PC-9 (cell line): ENCODE data around the gene GBA2. TPM values are rescaled to one million over a fixed set of nuclear protein-coding genes. Genes with fewer than 3 reads are reported as not detected.
A peak's percentile ranks its signal among the peaks of the same experiment; 100 is the strongest.

ENCODE experiments used
- BruUV-seq: library from RNA; stranded (reverse); fragments of 400-500 nt; replicated peaks from 2 replicates; lab custom pipeline; 2021; lab: Mats Ljungman, UMichigan
- CTCF ChIA-PET: fragments of 300-600 bp; sonication (Branson Sonifier 250); formaldehyde crosslinking; loops from one replicate; lab custom pipeline; 2022; ENCODE audit warnings: antibody characterized with exemption; lab: Charles Lee
- POLR2A ChIA-PET: fragments of 300-600 bp; sonication (Branson Sonifier 250); formaldehyde crosslinking; loops from one replicate; lab custom pipeline; 2022; ENCODE audit warnings: antibody characterized with exemption; ENCODE audit not compliant: unreplicated experiment; lab: Charles Lee
- DNase-seq, 2 experiments: peaks; one replicate each; pipeline versions ENCODE4 v3.0.0 to v3.0.0-alpha.2; 2015 to 2022; ENCODE audit warnings: mixed read lengths in 1 of 2
- H2AFZ ChIP-seq: fragments of 200-600 bp; sonication (generic); 2 replicates; pipeline ENCODE4 v1.8.1; 2017; ENCODE audit warnings: antibody characterized with exemption
- H3F3A ChIP-seq: fragments of 200-600 bp; sonication (generic); 2 replicates; pipeline ENCODE4 v1.8.1; 2017; ENCODE audit warnings: antibody characterized with exemption, mild to moderate bottlenecking, low read depth; ENCODE audit not compliant: insufficient read depth
- H3K27ac ChIP-seq: fragments of 200-600 bp; sonication (generic); 2 replicates; pipeline ENCODE4 v1.6.1; 2016; ENCODE audit warnings: mixed run types
- H3K27me3 ChIP-seq: fragments of 200-600 bp; sonication (generic); 2 replicates; pipeline ENCODE4 v1.6.1; 2016; ENCODE audit warnings: low read depth, mixed run types; ENCODE audit not compliant: insufficient read depth
- H3K36me3 ChIP-seq: fragments of 200-600 bp; sonication (generic); 2 replicates; pipeline ENCODE4 v1.6.1; 2016; ENCODE audit warnings: low read depth, mixed run types
- H3K4me1 ChIP-seq: fragments of 200-600 bp; sonication (generic); replicated peaks from 2 replicates; pipeline ENCODE4 v1.6.1; 2016; ENCODE audit warnings: mixed run types; ENCODE audit not compliant: insufficient read depth
- H3K4me2 ChIP-seq: fragments of 200-600 bp; sonication (generic); 2 replicates; pipeline ENCODE4 v1.6.1; 2017; ENCODE audit warnings: mixed run types
- H3K4me3 ChIP-seq: fragments of 200-600 bp; sonication (generic); 2 replicates; pipeline ENCODE4 v1.6.1; 2016; ENCODE audit warnings: mixed run types
- H3K79me2 ChIP-seq: fragments of 200-600 bp; sonication (generic); 2 replicates; pipeline ENCODE4 v1.6.1; 2017; ENCODE audit warnings: low read depth, mixed run types
- H3K9me2 ChIP-seq: fragments of 200-600 bp; sonication (generic); 2 replicates; pipeline ENCODE4 v1.8.1; 2017; ENCODE audit warnings: mild to moderate bottlenecking; ENCODE audit not compliant: insufficient read depth
- H3K9me3 ChIP-seq: fragments of 200-600 bp; sonication (generic); 2 replicates; pipeline ENCODE4 v1.8.1; 2016; ENCODE audit warnings: low read depth; ENCODE audit not compliant: insufficient read depth
- H4K20me1 ChIP-seq: fragments of 200-600 bp; sonication (generic); 2 replicates; pipeline ENCODE4 v1.8.1; 2017; ENCODE audit not compliant: insufficient read depth
- EZH2 ChIP-seq: fragments of 200-600 bp; sonication (generic); IDR thresholded peaks from 2 replicates; pipeline ENCODE4 v1.8.0; 2017; ENCODE audit warnings: antibody characterized with exemption, low read depth
- intact Hi-C: fragments of 100-400 bp; cut with micrococcal nuclease; formaldehyde crosslinking; loops from one replicate; pipeline ENCODE4 v1.10.0; 2022; ENCODE audit not compliant: unreplicated experiment
- total RNA-seq: library from RNA; stranded (reverse); gene quantifications from 2 replicates; pipeline ENCODE4 v1.2.3, GENCODE V29; 2021
- TF ChIP-seq, protein P1 (sequence below): fragments of 200-600 bp; sonication (generic); conservative IDR thresholded peaks from 2 replicates; pipeline ENCODE4 v1.6.1; 2017; ENCODE audit warnings: mixed run types, antibody characterized with exemption, mild to moderate bottlenecking, moderate library complexity

Gene GBA2
- total RNA-seq, 1 experiment from 2014 or later = 29.6 TPM

DNA sequence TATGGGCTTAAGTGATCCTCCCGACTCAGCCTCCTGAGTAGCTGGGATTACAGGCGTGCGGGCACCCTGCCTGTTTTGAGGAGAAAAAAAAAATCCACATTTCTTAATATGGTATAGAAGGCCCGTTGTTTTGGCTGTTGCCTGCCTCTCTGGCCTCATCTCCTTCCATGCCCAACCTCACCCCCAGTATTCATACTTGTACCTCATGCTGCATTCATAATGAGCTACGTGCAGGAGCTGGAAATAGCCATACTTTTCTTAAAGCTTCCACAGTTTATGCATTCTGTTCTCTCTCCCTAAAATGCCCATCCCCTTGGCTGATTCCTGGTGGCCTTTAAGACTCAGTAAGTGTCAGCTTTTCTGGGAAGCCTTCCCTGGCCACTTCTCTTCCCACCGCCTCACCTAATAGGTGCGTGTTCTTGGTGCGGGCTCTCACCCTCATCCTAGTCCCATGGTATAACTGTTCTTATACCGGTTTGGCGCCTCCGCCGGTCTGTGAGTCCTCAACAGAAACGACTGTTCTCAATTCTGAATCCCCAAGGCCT is 57.2 kb downstream of the GBA2 start:
- Histone ChIP-seq H3K27ac (no peak overlapping the region), H3K36me3 (no peaks in the 10 kb centered on the region), H3K79me2 (no peaks in the 10 kb centered on the region), H3K9me2 (no peaks in the 10 kb centered on the region), H3K4me1 (peaks cover 21% of the 10 kb centered on the region), H3K27me3 (no peaks in the 10 kb centered on the region), H3K9me3 (no peaks in the 10 kb centered on the region), H3K4me3 (no peak overlapping the region; the same call in 1 of the 2 replicates), H3F3A (peaks cover 14% of the 10 kb centered on the region; the same call in 1 of the 2 replicates), H3K4me2 (peak overlapping the region; percentile 74), H4K20me1 (no peaks in the 10 kb centered on the region), H2AFZ (no peak overlapping the region)
- ChIA-PET CTCF (no interaction called here), POLR2A (interaction anchor here (0.9 kb wide), 1 partner anchor 30 kb away, joined by 9 read pairs; no protein-coding TSS in a partner anchor)
- BruUV-seq = no TSS peak
- DNase-seq = no peak
- no peak for TF ChIP-seq EZH2
- TF ChIP-seq, protein P1, sequence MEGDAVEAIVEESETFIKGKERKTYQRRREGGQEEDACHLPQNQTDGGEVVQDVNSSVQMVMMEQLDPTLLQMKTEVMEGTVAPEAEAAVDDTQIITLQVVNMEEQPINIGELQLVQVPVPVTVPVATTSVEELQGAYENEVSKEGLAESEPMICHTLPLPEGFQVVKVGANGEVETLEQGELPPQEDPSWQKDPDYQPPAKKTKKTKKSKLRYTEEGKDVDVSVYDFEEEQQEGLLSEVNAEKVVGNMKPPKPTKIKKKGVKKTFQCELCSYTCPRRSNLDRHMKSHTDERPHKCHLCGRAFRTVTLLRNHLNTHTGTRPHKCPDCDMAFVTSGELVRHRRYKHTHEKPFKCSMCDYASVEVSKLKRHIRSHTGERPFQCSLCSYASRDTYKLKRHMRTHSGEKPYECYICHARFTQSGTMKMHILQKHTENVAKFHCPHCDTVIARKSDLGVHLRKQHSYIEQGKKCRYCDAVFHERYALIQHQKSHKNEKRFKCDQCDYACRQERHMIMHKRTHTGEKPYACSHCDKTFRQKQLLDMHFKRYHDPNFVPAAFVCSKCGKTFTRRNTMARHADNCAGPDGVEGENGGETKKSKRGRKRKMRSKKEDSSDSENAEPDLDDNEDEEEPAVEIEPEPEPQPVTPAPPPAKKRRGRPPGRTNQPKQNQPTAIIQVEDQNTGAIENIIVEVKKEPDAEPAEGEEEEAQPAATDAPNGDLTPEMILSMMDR = no peak
- intact Hi-C loops = no loop called here

DNA sequence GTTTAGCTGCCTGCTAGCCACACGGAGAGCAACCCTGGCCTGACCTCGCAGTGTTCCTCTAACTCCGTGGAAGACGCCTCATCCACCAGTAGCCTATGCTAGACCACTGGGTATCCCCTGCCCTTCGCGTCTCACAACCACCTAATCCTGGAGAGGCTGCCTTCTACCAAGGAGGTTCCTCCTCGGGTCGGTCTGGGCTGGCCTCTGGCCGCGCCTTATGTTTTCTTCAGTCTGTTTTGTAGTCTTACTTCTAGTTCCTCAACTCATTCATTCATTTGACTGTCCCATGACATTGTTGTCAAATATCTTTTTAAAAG is 57.7 kb downstream of the GBA2 start:
- BruUV-seq = no TSS peak
- Histone ChIP-seq H3K4me3 (peak overlapping the region; percentile 77), H3K36me3 (no peaks in the 10 kb centered on the region), H3K9me3 (no peaks in the 10 kb centered on the region), H3K4me2 (peak overlapping the region; percentile 74), H3F3A (peaks cover 14% of the 10 kb centered on the region; the same call in 1 of the 2 replicates), H3K79me2 (no peaks in the 10 kb centered on the region), H3K27ac (no peak overlapping the region), H2AFZ (peak overlapping the region; percentile 92), H3K27me3 (no peaks in the 10 kb centered on the region), H4K20me1 (no peaks in the 10 kb centered on the region), H3K4me1 (peaks cover 21% of the 10 kb centered on the region), H3K9me2 (no peaks in the 10 kb centered on the region)
- DNase-seq = no peak
- TF ChIP-seq, protein P1 = no peak
- TF ChIP-seq EZH2 = no peak
- intact Hi-C loops = no loop called here
- CTCF ChIA-PET = interaction anchor here (1.4 kb wide), 1 partner anchor 18 kb away, joined by 6 read pairs; the partner anchor contains the start of gene CA9
- POLR2A ChIA-PET = interaction anchor here (0.7 to 0.9 kb wide), 2 partner anchors 30 to 1212 kb away, joined by 3 to 9 read pairs; no protein-coding TSS in a partner anchor

DNA sequence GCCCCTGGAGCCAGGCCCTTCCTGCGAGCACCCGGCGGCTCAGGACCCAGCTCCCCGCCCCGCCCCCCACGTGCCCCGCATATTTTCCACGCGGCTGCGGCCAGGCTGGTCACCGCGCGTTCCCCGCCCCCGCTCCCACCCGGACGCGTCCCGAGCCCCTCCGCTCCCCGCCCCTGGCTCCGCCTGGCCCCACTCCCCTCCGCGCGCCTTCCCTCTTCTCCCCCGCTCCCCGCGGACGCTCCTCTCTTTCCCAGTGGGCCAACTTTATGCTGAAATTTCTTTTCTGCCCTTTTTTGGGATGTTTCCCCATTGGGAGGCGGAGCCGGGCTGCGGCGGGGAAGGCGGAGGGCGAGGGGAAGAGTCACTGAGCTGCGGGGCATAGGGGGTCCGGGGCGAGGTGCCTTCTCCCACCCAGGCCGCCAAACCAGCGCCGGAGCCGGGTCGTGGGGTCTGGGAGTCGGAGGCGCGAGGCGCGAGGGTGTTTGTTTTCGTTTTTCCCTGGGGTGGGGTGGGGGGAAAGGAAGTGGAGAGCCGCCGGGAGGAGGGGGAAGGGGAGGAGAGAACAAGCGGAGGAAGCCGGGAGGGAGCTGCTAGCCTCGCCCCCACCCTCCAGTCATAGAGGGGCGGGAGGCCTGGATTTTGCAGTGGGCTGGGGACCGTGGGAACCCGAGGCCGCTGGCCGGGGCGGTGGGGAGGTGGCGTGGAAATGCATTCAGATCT is 58.3 kb downstream of the GBA2 start:
- no peak for TF ChIP-seq EZH2
- TF ChIP-seq, protein P1 = no peak
- peak overlapping the region; percentile 32; the same call in 1 of the 2 replicates for H3K27ac ChIP-seq
- peak overlapping the region; percentile 74 for H3K4me2 ChIP-seq
- peak overlapping the region; percentile 77 for H3K4me3 ChIP-seq
- DNase-seq = peak in 1 of 2 experiments; percentile 38
- H3F3A ChIP-seq = peaks cover 14% of the 10 kb centered on the region; the same call in 1 of the 2 replicates
- no peaks in the 10 kb centered on the region for H3K9me3 ChIP-seq
- no peaks in the 10 kb centered on the region for H4K20me1 ChIP-seq
- peak overlapping the region; percentile 92 for H2AFZ ChIP-seq
- ChIA-PET POLR2A (interaction anchor here (0.7 to 0.9 kb wide), 2 partner anchors 29 to 1213 kb away, joined by 3 to 9 read pairs; no protein-coding TSS in a partner anchor), CTCF (interaction anchor here (1.4 kb wide), 1 partner anchor 17 kb away, joined by 6 read pairs; the partner anchor contains the start of gene CA9)
- H3K79me2 ChIP-seq = no peaks in the 10 kb centered on the region
- no peaks in the 10 kb centered on the region for H3K27me3 ChIP-seq
- H3K36me3 ChIP-seq = no peaks in the 10 kb centered on the region
- H3K4me1 ChIP-seq = peaks cover 21% of the 10 kb centered on the region
- intact Hi-C loops = no loop called here
- no TSS peak for BruUV-seq
- no peaks in the 10 kb centered on the region for H3K9me2 ChIP-seq
